ENCODE measurements around the gene MAPK12. TPM values are rescaled to one million over a fixed set of nuclear protein-coding genes. Genes with fewer than 3 reads are reported as not detected.

MAPK12 gene
- total RNA-seq, 4 donors from 2014 or later = 10.1 to 18.4 (median 14.0) TPM

- no peaks in the 10 kb centered on the region for H3K27me3 ChIP-seq
- ATAC-seq = no peak
- H3K9me3 ChIP-seq = no peaks in the 10 kb centered on the region
- no CpG with 5 or more reads among the region's 7 CpGs for WGBS, 2 donors (ENCODE audit: low coverage in 1 of 2)
- TF ChIP-seq POLR2AphosphoS5 (IDR thresholded peaks at IDR 0.05) (no peak), EP300 (IDR thresholded peaks at IDR 0.05) (no peak), CTCF (IDR thresholded peaks at IDR 0.05) (no peak), POLR2A (IDR thresholded peaks at IDR 0.05) (no peak)
- peak overlapping the region; percentile 4 to 94 (median 92) for H3K27ac ChIP-seq
- H3K4me1 ChIP-seq = peaks cover 4 to 92% (median 81%) of the 10 kb centered on the region in 3 donors
- H3K36me3 ChIP-seq = no peaks in the 10 kb centered on the region
- peak overlapping the region in 1 of 2 donors; percentile 94 for H3K4me3 ChIP-seq
Measured at GRCh38 chr22:50303515-50303847, 42.0 kb upstream of the MAPK12 start.

DNA sequence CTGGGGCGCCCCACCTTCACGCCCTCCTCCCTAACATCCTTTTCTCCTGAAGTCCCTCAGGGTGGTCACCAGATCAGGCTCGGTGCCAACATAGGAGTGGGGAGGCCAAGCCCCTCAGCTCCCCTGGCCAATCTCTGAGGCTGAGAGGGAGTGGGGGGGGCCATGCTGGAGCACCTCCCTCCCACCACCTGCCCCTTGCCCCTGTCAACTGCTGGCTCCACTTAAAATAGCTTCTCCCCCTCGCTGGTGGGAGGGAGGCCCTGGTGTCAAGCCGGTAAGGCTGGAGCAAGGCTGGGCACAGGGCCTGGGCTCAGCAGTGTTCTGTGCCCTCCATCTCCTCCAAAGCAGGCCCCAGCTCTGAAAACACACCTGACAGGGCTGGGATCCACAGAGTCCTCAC is 41.1 kb upstream of the MAPK12 start:
- WGBS, 2 donors (ENCODE audit: low coverage in 1 of 2) = no CpG with 5 or more reads among the region's 5 CpGs
- ATAC-seq = no peak
- peak overlapping the region in 3 of 4 donors; percentile 90 to 94 (median 93) for H3K27ac ChIP-seq

GRCh38 chr22:50302041-50302541 is 40.6 kb upstream of the MAPK12 start:
- ATAC-seq = peak; percentile 6
- Histone ChIP-seq H3K9me3 (no peaks in the 10 kb centered on the region), H3K4me3 (peak overlapping the region in 1 of 2 donors; percentile 49), H3K27ac (peak overlapping the region in 3 of 4 donors; percentile 90 to 94 (median 93)), H3K4me1 (peaks cover 4 to 98% (median 78%) of the 10 kb centered on the region in 3 donors), H3K36me3 (no peaks in the 10 kb centered on the region), H3K27me3 (no peaks in the 10 kb centered on the region)
- WGBS, 2 donors (ENCODE audit: low coverage in 1 of 2) = 0% methylated on average over 1 of the region's 9 CpGs; no CpG with 5 or more reads in 1 of the 2 donors
- TF ChIP-seq EP300 (IDR thresholded peaks at IDR 0.05) (no peak), CTCF (IDR thresholded peaks at IDR 0.05) (no peak), POLR2AphosphoS5 (IDR thresholded peaks at IDR 0.05) (no peak)

More for the DNA sequence above, 41.1 kb upstream of the MAPK12 start:
- H3K4me1 ChIP-seq = peaks cover 4 to 93% (median 78%) of the 10 kb centered on the region in 3 donors
- no peaks in the 10 kb centered on the region for H3K9me3 ChIP-seq
- H3K4me3 ChIP-seq = no peak overlapping the region
- TF ChIP-seq CTCF (IDR thresholded peaks at IDR 0.05) = no peak
- TF ChIP-seq POLR2AphosphoS5 (IDR thresholded peaks at IDR 0.05) = no peak
- no peak for TF ChIP-seq EP300 (IDR thresholded peaks at IDR 0.05)
- no peak for TF ChIP-seq POLR2A (IDR thresholded peaks at IDR 0.05)
- H3K27me3 ChIP-seq = no peaks in the 10 kb centered on the region
- no peaks in the 10 kb centered on the region for H3K36me3 ChIP-seq

DNA sequence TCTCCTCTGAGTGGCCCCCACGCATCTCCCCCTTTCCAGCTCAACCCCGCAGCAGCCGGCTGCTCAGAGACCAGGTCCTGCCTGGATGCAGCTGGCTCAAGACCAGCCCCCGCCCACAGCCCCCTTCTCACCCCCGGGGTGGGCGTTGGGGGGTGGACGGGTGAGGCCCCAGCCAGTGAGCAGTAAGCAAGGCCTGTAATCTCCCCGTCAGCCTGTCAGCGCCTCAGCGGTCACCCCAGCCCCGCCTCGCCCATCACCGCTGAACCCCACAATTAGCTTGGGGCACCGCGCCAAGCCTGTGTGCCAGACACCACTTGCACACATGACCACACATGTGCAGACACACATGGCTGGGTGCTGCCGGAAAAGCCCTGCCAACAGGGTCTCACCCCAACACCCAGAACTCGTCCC is 40.1 kb upstream of the MAPK12 start:
- H3K4me1 ChIP-seq = peaks cover 4 to 100% (median 83%) of the 10 kb centered on the region in 3 donors
- H3K27ac ChIP-seq = peak overlapping the region in 3 of 4 donors; percentile 90 to 94 (median 93)
- no peaks in the 10 kb centered on the region for H3K27me3 ChIP-seq
- no peaks in the 10 kb centered on the region for H3K9me3 ChIP-seq
- no peaks in the 10 kb centered on the region for H3K36me3 ChIP-seq
- no peak for ATAC-seq
- WGBS, 2 donors (ENCODE audit: low coverage in 1 of 2) = no CpG with 5 or more reads among the region's 17 CpGs
- H3K4me3 ChIP-seq = peak overlapping the region in 1 of 2 donors; percentile 49
- no peak for TF ChIP-seq POLR2AphosphoS5 (IDR thresholded peaks at IDR 0.05)
- TF ChIP-seq EP300 (IDR thresholded peaks at IDR 0.05) = no peak

DNA sequence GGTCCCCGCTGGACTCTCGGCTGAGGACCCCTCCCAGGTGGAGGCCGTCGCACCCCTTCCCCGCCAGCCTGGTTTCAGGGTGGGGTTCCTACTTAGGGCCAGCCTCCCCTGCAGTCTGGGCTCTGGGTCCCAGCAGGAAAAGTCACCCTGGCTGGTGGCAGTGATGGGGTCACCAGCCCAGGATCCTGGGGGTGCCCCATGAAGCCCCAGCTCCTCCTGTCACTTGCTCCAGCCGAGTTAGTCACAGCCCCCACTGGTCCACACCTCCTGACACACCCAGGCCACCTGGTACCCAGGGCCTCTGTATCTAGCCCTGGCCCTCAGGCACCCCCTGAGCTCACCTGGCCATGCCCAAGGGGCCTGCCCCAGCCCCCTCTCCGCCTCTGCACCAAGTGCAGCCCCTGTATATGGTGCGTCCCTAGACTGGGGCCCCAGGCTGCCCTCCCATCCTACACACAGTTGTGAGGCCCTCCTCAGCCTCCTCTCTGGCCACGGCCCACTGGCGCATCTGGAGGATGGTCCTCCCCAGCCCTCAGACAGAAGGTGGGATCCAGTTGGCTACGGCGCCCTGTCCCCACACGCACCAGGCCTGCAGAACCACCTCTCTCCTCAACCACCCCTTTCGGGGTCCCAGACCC is 39.3 kb upstream of the MAPK12 start:
- 78% methylated on average over 6 of the region's 14 CpGs; no CpG with 5 or more reads in 1 of the 2 donors for WGBS, 2 donors (ENCODE audit: low coverage in 1 of 2)
- peak overlapping the region in 1 of 2 donors; percentile 49 for H3K4me3 ChIP-seq
- no peak for TF ChIP-seq POLR2AphosphoS5 (IDR thresholded peaks at IDR 0.05)
- TF ChIP-seq POLR2A (IDR thresholded peaks at IDR 0.05) = no peak
- no peak for TF ChIP-seq CTCF (IDR thresholded peaks at IDR 0.05)
- TF ChIP-seq EP300 (IDR thresholded peaks at IDR 0.05) = no peak
- no peaks in the 10 kb centered on the region for H3K36me3 ChIP-seq
- no peak for ATAC-seq
- H3K27me3 ChIP-seq = no peaks in the 10 kb centered on the region
- H3K4me1 ChIP-seq = peaks cover 4 to 100% (median 83%) of the 10 kb centered on the region in 3 donors
- no peaks in the 10 kb centered on the region for H3K9me3 ChIP-seq
- H3K27ac ChIP-seq = peak overlapping the region in 3 of 4 donors; percentile 90 to 94 (median 93)
